H1 (cell line): ENCODE data around the gene WSCD1. TPM values are rescaled to one million over a fixed set of nuclear protein-coding genes. Genes with fewer than 3 reads are reported as not detected.

Source experiments
- CHD7 ChIP-seq: fragments of 300-600 bp; sonication (generic); IDR thresholded peaks from 2 replicates; pipeline ENCODE4 v1.7.1; 2012; ENCODE audit warnings: low read length, moderate library complexity, mild to moderate bottlenecking, inconsistent platforms; ENCODE audit not compliant: insufficient replicate concordance
- HDAC6 ChIP-seq: IDR thresholded peaks from one replicate; pipeline ENCODE4 v1.7.1; 2012; ENCODE audit warnings: low read depth, mild to moderate bottlenecking, inconsistent platforms, low read length, moderate library complexity
- polyA plus RNA-seq, 7 experiments: library from polyadenylated mRNA; depleted of rRNA in 3 of 7; stranded (reverse) in 5 of 7; unstranded in 2 of 7; fragments of >200 nt in 5 of 7; fragments of 200-250 nt in 2 of 7; gene quantifications; 1 replicate in 5 of 7; 2 replicates in 1 of 7; 4 replicates in 1 of 7; pipeline versions ENCODE4 v1.2.1 to v1.2.3, GENCODE V29; 2011 to 2013; ENCODE audit warnings: missing spikeins in 2 of 7, mixed read lengths in 2 of 7
- total RNA-seq: library from RNA; stranded (reverse); fragmentation: NEBNext Ultra II Directional; extraction: Animal tissue kit (Norgen Biotek cat#: 25700); gene quantifications from 2 replicates; pipeline ENCODE4 v1.2.1, GENCODE V29; 2021

Gene WSCD1
- total and polyA plus RNA-seq, 2 of the 8 experiments (the other 6 are each of a cell fraction or from before 2014, with no cell fraction given) = 21.9 to 39.0 TPM

GRCh38 chr17:6109536-6109935 is 39.4 kb downstream of the WSCD1 start (continued):
- TF ChIP-seq CHD7 (no peak), HDAC6 (no peak)
